GM19397 (cell line): Measurements from ENCODE around the gene HIRA.
"Not testable (repeated sequence)": the region's sequence is repeated elsewhere in the genome, so short reads cannot be mapped to it uniquely, and the experiment has no call there.

Experiments used
- ATAC-seq: cut with Tn5 transposase; IDR thresholded peaks from one replicate; pipeline ENCODE4 v1.9.1; 2021; ENCODE audit warnings: mild to moderate bottlenecking, moderate library complexity; ENCODE audit not compliant: unreplicated experiment

The HIRA gene

GRCh38 chr22:19445279-19445982 is 13.9 kb upstream of the HIRA start:
- ATAC-seq = not testable (repeated sequence)

GRCh38 chr22:19443544-19444211 is 12.1 kb upstream of the HIRA start:
- no peak for ATAC-seq

- no peak for ATAC-seq
Measured at GRCh38 chr22:19442166-19442565, 10.6 kb upstream of the HIRA start.

- no peak for ATAC-seq
Measured at GRCh38 chr22:19440411-19441195, 9.1 kb upstream of the HIRA start.

GRCh38 chr22:19438298-19438697 is 6.8 kb upstream of the HIRA start:
- no peak for ATAC-seq

GRCh38 chr22:19436444-19437161 is 5.1 kb upstream of the HIRA start:
- not testable (repeated sequence) for ATAC-seq

- ATAC-seq = no peak
Measured at GRCh38 chr22:19434829-19435580, 3.5 kb upstream of the HIRA start.

GRCh38 chr22:19434401-19434800 is 2.9 kb upstream of the HIRA start:
- no peak for ATAC-seq

- peak; percentile 76 for ATAC-seq
Measured at GRCh38 chr22:19432133-19432851, 759 bp upstream of the HIRA start, which contains the start of gene MRPL40. Gene MRPL40 (plus strand): TSS chr22:19432545. CDS start chr22:19432555, 10 bp downstream.

GRCh38 chr22:19430890-19431541 is 517 bp downstream of the HIRA start:
- ATAC-seq = peak; percentile 4

- no peak for ATAC-seq
Measured at GRCh38 chr22:19429950-19430889, 1.3 kb downstream of the HIRA start.

GRCh38 chr22:19424186-19424500 is 7.4 kb downstream of the HIRA start:
- no peak for ATAC-seq

GRCh38 chr22:19422440-19423301 is 8.9 kb downstream of the HIRA start:
- ATAC-seq = no peak

- no peak for ATAC-seq
Measured at GRCh38 chr22:19420321-19420720, 11.2 kb downstream of the HIRA start.

- ATAC-seq = no peak
Measured at GRCh38 chr22:19419464-19420178, 11.9 kb downstream of the HIRA start.

- no peak for ATAC-seq
Measured at GRCh38 chr22:19419086-19419463, 12.5 kb downstream of the HIRA start.

- no peak for ATAC-seq
Measured at GRCh38 chr22:19412923-19413322, 18.6 kb downstream of the HIRA start.
